Activated T-helper 1 cell treated with anti-CD3 and anti-CD28 coated beads, Interleukin-12 subunit alpha, Interleukin-12 subunit beta, Interleukin-2, Interleukin-4 antibody, amounts not matched to agents 30 ng/mL and 10 ng/mL and 1 ng/mL, durations not matched to agents 14 hours and 24 hours and 36 hours (primary cell): ENCODE data around the gene ZNF334. TPM values are rescaled to one million over a fixed set of nuclear protein-coding genes. Genes with fewer than 3 reads are reported as not detected.

Source experiments
- DNase-seq: peaks from one replicate; pipeline ENCODE4 v3.0.0; 2021; ENCODE audit warnings: low spot score
- H3K27ac Mint-ChIP-seq: one replicate; pipeline ENCODE4 v1.8.0; 2021; ENCODE audit warnings: mild to moderate bottlenecking, mixed read lengths
- H3K27me3 Mint-ChIP-seq: one replicate; pipeline ENCODE4 v1.8.0; 2022; ENCODE audit warnings: mild to moderate bottlenecking, moderate library complexity, mixed read lengths; ENCODE audit not compliant: insufficient read depth
- H3K36me3 Mint-ChIP-seq: one replicate; pipeline ENCODE4 v1.8.0; 2021; ENCODE audit warnings: low read depth, mixed read lengths
- H3K4me1 Mint-ChIP-seq: one replicate; pipeline ENCODE4 v1.8.0; 2021; ENCODE audit warnings: low read depth, mixed read lengths
- H3K4me3 Mint-ChIP-seq: one replicate; pipeline ENCODE4 v1.8.0; 2021; ENCODE audit warnings: mild to moderate bottlenecking, moderate library complexity, mixed read lengths
- H3K9me3 Mint-ChIP-seq: one replicate; pipeline ENCODE4 v1.8.0; 2021; ENCODE audit warnings: mixed read lengths
- intact Hi-C: fragments of 100-400 bp; cut with micrococcal nuclease; formaldehyde crosslinking; loops from one replicate; pipeline ENCODE4 v1.15.1; 2024
- total RNA-seq: library from RNA; stranded (reverse); gene quantifications from 2 replicates; pipeline ENCODE4 v1.2.3, GENCODE V29; 2022

The ZNF334 gene
- total RNA-seq, 1 donor from 2014 or later = 1.2 TPM

DNA sequence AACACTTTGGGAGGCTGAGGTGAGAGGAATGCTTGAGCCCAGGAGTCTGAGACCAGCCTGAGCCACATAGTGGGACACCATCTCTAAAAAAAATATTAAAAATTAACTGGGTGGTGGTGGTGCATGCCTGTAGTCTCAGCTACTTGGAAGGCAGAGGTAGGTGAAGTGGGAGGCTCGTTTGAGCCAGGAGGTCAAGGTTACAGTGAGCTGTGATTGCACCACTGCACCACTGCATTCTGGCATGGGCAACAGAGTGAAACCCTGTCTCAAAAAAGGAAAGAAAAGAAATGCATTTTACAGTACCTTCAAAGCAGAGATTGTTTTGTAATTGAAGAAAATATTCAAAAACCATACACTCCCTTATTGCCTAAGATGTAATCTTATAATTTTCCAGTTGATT lies 30.6 kb upstream of the ZNF334 start:
- H3K27ac Mint-ChIP-seq = no peak overlapping the region
- no peaks in the 10 kb centered on the region for H3K9me3 Mint-ChIP-seq
- intact Hi-C loops = loop anchor here (1.0 to 2.0 kb wide), 6 partner anchors 15 to 145 kb away; partner anchors contain the start of genes ELMO2, TP53RK and ZNF334
- no peaks in the 10 kb centered on the region for H3K36me3 Mint-ChIP-seq
- no peak for DNase-seq
- H3K27me3 Mint-ChIP-seq = peaks cover 9% of the 10 kb centered on the region
- no peak overlapping the region for H3K4me3 Mint-ChIP-seq
- peaks cover 11% of the 10 kb centered on the region for H3K4me1 Mint-ChIP-seq

DNA sequence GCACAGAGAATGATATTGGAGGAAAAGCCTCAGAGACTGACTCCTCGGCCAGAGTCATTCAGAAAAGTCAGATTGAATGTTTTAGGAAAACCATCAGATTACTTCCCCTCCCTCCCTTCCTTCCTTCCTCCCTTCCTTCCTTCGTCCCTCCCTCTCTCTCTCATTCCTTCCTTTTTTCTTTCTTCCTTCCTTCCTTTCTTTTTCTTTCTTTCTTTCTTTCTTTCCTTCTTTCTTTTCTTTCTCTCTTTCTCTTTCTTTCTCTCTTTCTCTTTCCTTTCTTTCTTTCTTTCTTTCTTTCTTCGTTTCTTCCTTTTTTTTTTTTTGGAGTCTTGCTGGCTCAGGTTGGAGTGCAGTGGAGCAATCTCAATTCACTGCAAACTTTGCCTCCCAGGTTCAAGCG lies 29.7 kb upstream of the ZNF334 start:
- Mint-ChIP-seq H3K9me3 (no peaks in the 10 kb centered on the region), H3K27me3 (peaks cover 11% of the 10 kb centered on the region), H3K36me3 (no peaks in the 10 kb centered on the region), H3K4me3 (no peak overlapping the region), H3K27ac (peak overlapping the region; percentile 46), H3K4me1 (peaks cover 11% of the 10 kb centered on the region)
- DNase-seq = no peak
- intact Hi-C loops = no loop called here

DNA sequence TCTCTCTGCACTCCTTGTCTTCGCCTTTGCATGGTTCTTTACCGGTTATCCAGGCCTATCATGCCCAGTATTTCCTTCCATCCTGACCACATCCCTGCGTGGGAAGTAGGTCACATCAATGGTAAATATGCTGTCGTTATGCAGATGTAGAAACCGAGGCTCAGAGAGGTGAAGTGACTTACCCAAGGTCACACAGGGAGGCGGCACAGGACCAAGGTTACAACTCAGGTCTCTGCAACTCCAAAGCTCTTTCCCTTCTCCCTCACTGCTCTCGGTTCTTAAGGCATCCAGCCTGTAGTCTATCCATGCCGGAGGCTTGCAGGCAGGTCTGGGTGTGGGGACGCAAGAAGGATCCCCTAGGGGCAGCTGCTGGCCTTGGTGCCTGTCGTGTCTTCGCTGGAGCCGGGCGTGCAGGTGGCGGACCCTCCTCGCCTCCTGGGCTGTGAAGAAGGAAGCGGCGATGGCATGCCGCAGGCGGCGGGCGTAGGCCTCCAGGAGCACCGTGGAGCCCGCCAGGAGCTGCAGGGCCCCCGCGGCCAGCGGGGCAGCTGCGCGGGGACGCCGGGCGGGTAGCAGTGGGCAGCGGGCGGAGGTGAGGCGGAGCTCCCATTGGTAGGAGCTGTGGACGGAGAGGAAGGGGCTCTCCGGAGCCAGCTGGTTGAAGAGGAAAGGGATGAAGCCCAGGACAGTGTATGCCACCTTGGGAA lies 28.0 kb upstream of the ZNF334 start:
- intact Hi-C loops = no loop called here
- no peak overlapping the region for H3K27ac Mint-ChIP-seq
- H3K4me1 Mint-ChIP-seq = peaks cover 11% of the 10 kb centered on the region
- no peak overlapping the region for H3K4me3 Mint-ChIP-seq
- H3K9me3 Mint-ChIP-seq = no peaks in the 10 kb centered on the region
- DNase-seq = no peak
- peaks cover 19% of the 10 kb centered on the region for H3K27me3 Mint-ChIP-seq
- no peaks in the 10 kb centered on the region for H3K36me3 Mint-ChIP-seq

DNA sequence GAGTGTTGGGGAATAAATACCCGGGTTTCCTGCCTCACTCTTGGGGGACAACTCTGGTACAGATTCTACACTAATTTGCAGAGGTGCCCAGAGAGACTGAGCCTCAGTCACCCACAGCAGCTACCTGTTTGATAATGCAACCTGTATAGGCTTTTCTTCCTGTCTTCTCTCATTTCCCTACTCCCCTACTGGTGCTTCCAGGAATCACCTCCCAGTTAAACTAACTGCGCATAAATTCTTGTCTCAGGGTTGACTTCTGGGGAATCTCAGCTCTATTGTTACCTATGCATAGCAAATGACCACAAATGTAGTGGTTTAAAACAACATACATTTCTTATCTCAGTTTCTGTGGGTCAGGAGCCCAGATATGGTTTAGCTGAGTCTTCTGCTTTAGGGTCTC lies 25.8 kb upstream of the ZNF334 start:
- Mint-ChIP-seq H3K36me3 (no peaks in the 10 kb centered on the region), H3K4me3 (no peak overlapping the region), H3K27ac (no peak overlapping the region), H3K27me3 (peaks cover 21% of the 10 kb centered on the region), H3K9me3 (no peaks in the 10 kb centered on the region), H3K4me1 (no peaks in the 10 kb centered on the region)
- no peak for DNase-seq
- intact Hi-C loops = no loop called here

DNA sequence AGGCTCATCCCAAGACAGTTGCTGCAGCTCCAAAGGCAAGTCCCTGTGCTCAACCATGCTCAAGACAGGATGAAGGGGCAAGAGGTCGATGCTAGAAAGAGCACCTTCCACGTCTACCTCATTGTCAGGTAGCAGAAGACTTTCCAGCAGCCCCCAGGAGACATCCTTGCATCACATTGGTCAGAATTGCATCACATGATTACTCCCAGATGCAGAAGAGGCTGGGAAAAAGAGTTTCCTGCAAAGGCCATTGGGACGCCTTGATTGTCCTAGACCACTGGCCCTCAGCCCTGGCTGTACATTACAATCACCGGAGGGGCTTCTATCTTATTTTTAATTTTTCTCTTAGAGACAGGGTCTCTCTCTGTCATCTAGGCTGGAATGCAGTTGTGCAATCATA lies 17.3 kb upstream of the ZNF334 start:
- intact Hi-C loops = no loop called here
- H3K4me3 Mint-ChIP-seq = no peak overlapping the region

DNA sequence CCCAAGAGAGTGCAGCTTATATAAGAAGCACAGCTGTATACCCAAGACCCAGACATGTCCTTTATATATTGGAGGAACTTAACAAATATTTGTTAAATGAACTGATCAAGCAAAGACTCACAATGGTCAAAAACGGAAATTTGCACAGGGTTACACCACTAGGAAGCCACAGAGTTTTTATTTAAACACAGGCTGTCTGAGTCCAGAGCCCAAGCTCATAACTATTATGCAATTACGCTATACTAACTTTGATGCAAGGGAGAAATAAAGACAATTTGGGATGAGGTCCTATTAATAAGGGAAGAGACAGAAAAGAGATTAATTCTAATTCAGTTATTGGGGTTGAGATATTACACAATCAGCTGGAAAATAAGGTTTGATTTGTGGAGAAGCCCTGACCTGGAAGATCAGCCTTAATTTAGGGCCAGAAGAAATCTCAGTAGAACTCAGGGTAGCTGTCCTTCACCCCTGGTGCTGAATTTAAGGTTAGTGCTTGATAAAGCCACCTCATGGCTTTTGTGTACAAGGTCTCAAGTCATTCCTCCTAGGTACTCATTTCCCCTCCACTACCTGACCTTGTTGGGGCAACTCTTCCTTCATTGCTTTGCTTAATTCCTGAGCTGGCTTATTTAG lies 10.5 kb upstream of the ZNF334 start:
- intact Hi-C loops = loop anchor here (10.0 kb wide), 1 partner anchor 1779 kb away; the partner anchor contains the start of gene KCNK15
- Mint-ChIP-seq H3K27me3 (peaks cover 13% of the 10 kb centered on the region), H3K27ac (no peak overlapping the region), H3K4me1 (no peaks in the 10 kb centered on the region), H3K4me3 (no peak overlapping the region), H3K36me3 (no peaks in the 10 kb centered on the region), H3K9me3 (no peaks in the 10 kb centered on the region)
- DNase-seq = no peak

More for the DNA sequence above, 17.3 kb upstream of the ZNF334 start:
- no peak for DNase-seq
- peaks cover 33% of the 10 kb centered on the region for H3K27me3 Mint-ChIP-seq
- H3K36me3 Mint-ChIP-seq = no peaks in the 10 kb centered on the region
- no peaks in the 10 kb centered on the region for H3K4me1 Mint-ChIP-seq
- no peak overlapping the region for H3K27ac Mint-ChIP-seq
- no peaks in the 10 kb centered on the region for H3K9me3 Mint-ChIP-seq

DNA sequence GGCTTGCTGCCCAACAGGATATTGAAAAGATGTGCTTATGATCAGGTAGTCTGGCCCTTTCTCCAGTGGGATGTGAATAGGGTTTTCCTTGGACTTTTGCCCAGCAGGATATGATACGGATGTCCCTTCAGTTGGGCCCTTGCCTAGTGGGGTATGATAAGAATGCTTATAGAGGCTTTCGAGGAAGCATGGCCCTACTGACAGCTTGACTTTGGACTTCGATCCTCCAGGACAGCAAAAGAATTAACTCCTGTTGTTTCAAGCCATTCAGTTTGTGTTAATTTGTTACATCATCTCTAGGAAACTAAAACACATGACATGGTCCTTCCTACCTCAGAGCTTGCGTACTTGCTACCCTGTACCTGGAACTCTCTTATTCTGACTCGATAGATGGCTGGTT lies 9.7 kb upstream of the ZNF334 start:
- H3K36me3 Mint-ChIP-seq = no peaks in the 10 kb centered on the region
- H3K4me3 Mint-ChIP-seq = no peak overlapping the region
- intact Hi-C loops = loop anchor here (10.0 kb wide), 1 partner anchor 1778 kb away; the partner anchor contains the start of gene KCNK15
- no peak for DNase-seq
- H3K4me1 Mint-ChIP-seq = no peaks in the 10 kb centered on the region
- H3K27me3 Mint-ChIP-seq = peaks cover 8% of the 10 kb centered on the region
- H3K9me3 Mint-ChIP-seq = no peaks in the 10 kb centered on the region
- no peak overlapping the region for H3K27ac Mint-ChIP-seq

DNA sequence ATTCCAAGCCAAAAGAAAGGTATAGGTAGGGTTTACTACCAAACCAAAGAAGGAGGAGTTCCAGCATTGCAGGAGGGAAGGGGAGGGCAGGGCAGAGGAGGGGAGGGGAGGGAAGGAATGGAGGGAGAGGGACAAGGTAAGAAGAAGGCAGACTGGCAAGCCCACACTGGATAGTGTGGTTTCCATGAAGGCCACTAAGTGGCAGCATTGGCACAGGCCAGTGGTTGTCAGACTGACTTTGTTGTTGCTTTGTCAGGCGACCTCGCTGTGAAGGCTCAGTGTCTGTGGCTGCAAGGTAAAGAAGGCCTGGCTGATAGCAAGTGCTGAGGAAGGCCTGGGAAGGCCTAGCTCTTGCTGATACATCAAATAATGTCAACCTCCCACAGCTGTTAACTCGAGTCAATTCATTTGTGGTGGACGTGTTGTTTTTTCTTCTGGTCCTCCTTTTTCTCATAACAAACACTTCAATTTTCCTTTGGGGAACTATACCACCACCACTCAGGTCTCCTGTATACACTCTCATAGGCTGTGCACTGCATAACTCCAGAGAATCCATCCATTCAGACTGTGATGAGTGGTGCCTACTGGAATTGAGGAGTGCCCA lies 7.7 kb upstream of the ZNF334 start:
- Mint-ChIP-seq H3K27ac (no peak overlapping the region), H3K4me3 (no peak overlapping the region), H3K36me3 (no peaks in the 10 kb centered on the region), H3K27me3 (no peaks in the 10 kb centered on the region), H3K4me1 (no peaks in the 10 kb centered on the region), H3K9me3 (no peaks in the 10 kb centered on the region)
- peak; percentile 39 for DNase-seq
- intact Hi-C loops = loop anchor here (1.0 to 10.0 kb wide), 4 partner anchors 41 to 1776 kb away; partner anchors contain the start of gene KCNK15

DNA sequence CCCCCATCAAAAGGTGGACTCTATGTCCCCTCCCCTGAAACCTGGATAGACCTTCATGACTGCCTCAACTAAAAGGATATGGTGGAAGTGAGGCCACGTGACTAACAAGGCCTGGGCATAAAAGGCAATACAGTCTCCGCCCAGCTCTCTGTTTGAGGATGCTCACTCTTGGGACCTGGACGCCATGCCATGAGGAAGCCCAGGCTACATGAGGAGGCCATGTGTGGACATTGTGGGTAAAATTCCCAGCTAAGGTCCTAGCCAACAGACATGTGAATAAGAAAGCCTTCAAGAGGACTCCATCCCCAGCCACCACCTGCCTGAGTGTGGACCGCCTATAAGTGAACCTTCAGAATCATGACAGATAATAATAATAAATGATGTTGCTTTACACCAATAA lies 7.2 kb upstream of the ZNF334 start:
- no peaks in the 10 kb centered on the region for H3K27me3 Mint-ChIP-seq
- intact Hi-C loops = loop anchor here (2.0 to 10.0 kb wide), 2 partner anchors 232 to 1776 kb away; partner anchors contain the start of gene KCNK15

DNA sequence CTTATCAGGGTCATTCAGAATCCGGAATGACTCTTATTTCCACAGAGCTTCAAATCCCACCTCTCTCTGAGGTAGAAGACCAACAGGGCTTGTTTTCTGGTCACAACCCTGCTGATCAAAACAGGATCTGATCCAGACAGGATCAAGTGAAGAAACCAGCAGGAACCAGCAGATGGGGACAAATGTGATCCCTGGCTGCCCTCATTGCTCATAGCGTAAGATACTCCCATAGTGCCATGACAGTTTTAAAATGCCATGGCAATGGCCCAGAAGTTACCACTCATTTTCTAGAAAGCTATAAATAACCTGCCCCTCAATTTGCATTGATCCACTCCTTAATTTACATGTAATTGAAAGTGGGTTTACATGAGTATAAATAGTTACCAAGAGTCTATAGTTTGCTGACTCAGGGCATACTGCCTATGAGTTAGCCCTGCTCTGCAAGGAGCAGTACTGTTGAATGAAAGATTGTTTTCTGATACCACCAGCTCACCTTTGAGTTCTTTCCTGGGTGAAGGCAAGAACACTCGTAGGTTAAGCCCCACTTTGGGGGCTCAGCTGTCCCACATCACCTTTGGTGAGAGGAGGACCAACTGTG lies 6.2 kb upstream of the ZNF334 start:
- Mint-ChIP-seq H3K4me3 (no peak overlapping the region), H3K27me3 (no peaks in the 10 kb centered on the region), H3K4me1 (no peaks in the 10 kb centered on the region), H3K9me3 (no peaks in the 10 kb centered on the region), H3K27ac (no peak overlapping the region), H3K36me3 (no peaks in the 10 kb centered on the region)
- DNase-seq = no peak
- intact Hi-C loops = loop anchor here (2.0 to 10.0 kb wide), 2 partner anchors 233 to 1775 kb away; partner anchors contain the start of gene KCNK15

More for the DNA sequence above, 7.2 kb upstream of the ZNF334 start:
- Mint-ChIP-seq H3K4me1 (no peaks in the 10 kb centered on the region), H3K27ac (no peak overlapping the region), H3K4me3 (no peak overlapping the region), H3K9me3 (no peaks in the 10 kb centered on the region), H3K36me3 (no peaks in the 10 kb centered on the region)
- no peak for DNase-seq

DNA sequence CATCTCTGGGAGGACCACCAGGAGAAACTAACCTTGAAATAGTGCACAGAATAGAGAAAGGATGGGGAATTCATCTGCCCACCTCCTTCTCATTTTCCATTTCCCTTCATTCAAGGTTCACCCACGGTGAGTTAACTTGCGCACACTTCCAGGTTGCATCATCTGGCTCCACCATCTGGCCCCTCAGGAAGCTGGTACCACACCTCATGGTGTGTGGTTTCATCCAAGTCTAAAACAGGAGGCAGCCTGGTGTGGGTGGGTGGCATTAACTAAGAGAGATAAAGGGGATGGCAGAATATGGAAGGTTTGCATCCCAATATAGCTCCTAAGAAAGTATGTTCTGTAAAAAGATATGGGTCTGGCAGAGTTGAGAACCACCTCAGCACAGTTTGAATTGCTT lies 3.8 kb downstream of the ZNF334 start:
- Mint-ChIP-seq H3K27me3 (no peaks in the 10 kb centered on the region), H3K4me1 (peaks cover 37% of the 10 kb centered on the region)

DNA sequence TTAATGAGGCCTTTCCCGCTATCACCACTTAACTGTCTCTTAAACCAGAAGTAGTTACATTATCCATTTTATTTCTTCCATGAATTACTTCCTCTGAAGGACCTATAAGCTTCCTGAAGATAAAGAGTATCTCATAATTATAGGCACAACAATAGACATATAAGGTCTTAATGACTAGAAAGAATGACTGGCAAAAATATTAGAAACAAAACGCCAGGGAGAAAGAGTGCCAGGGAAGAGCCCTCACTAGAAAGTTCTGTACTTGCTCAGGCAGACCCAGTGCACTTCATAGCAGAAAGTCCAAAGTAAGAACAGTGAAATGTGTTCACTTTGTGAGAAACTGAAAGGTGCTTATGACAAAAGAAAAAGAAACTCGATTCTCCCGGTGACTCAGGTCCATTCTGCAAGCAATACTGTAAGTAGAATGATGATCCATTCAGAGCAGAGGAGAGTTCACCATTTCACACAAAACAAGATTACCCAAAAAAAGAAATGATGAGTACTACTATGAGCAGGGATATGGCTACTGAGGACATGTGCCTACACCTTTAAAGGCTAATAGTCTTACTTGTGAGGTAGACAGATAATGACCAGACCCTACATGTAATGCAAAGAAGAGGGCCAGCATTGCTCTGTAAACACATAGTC lies 5.5 kb downstream of the ZNF334 start:
- no peaks in the 10 kb centered on the region for H3K27me3 Mint-ChIP-seq
- intact Hi-C loops = no loop called here
- DNase-seq = no peak
- no peak overlapping the region for H3K27ac Mint-ChIP-seq
- peaks cover 42% of the 10 kb centered on the region for H3K9me3 Mint-ChIP-seq
- H3K4me1 Mint-ChIP-seq = peaks cover 35% of the 10 kb centered on the region
- H3K36me3 Mint-ChIP-seq = peaks cover 14% of the 10 kb centered on the region
- no peak overlapping the region for H3K4me3 Mint-ChIP-seq

More for the DNA sequence above, 3.8 kb downstream of the ZNF334 start:
- H3K36me3 Mint-ChIP-seq = peaks cover 7% of the 10 kb centered on the region
- peaks cover 25% of the 10 kb centered on the region for H3K9me3 Mint-ChIP-seq
- H3K27ac Mint-ChIP-seq = no peak overlapping the region
- intact Hi-C loops = no loop called here
- H3K4me3 Mint-ChIP-seq = no peak overlapping the region
- no peak for DNase-seq
